ENCODE data around the gene ALPK3. TPM values are rescaled to one million over a fixed set of nuclear protein-coding genes. Genes with fewer than 3 reads are reported as not detected.

ALPK3 gene
- total RNA-seq, 4 donors from 2014 or later = 131 to 406 (median 305) TPM

GRCh38 chr15:84832448-84833040 is 15.4 kb downstream of the ALPK3 start:
- H3K4me1 ChIP-seq = peaks cover 92 to 97% of the 10 kb centered on the region in 2 donors
- peak overlapping the region; percentile 94 to 99 (median 96) for H3K27ac ChIP-seq
- in situ Hi-C loops (cut with MboI; ENCODE audit: low sequenced_read_pairs in 4 of 4) = no loop called here
- ATAC-seq = peak; percentile 61 to 64
- intact Hi-C loops (cut with DNase I; ENCODE audit: low total_unique reads) = loop anchor here (10.0 kb wide), 1 partner anchor 752 kb away; no protein-coding TSS in a partner anchor
- TF ChIP-seq CTCF (IDR thresholded peaks at IDR 0.05 in 4 of 5, conservative IDR thresholded peaks at IDR 0.05 in 1 of 5) (no peak), POLR2A (IDR thresholded peaks at IDR 0.05) (peak in 1 of 2 donors; percentile 68)
- no peak overlapping the region for H3K4me3 ChIP-seq
- H3K27me3 ChIP-seq = no peaks in the 10 kb centered on the region
- DNase-seq = peak; percentile 81 to 86
- no peaks in the 10 kb centered on the region for H3K9me3 ChIP-seq
- H3K36me3 ChIP-seq = peaks cover 0 to 12% of the 10 kb centered on the region in 2 donors

DNA sequence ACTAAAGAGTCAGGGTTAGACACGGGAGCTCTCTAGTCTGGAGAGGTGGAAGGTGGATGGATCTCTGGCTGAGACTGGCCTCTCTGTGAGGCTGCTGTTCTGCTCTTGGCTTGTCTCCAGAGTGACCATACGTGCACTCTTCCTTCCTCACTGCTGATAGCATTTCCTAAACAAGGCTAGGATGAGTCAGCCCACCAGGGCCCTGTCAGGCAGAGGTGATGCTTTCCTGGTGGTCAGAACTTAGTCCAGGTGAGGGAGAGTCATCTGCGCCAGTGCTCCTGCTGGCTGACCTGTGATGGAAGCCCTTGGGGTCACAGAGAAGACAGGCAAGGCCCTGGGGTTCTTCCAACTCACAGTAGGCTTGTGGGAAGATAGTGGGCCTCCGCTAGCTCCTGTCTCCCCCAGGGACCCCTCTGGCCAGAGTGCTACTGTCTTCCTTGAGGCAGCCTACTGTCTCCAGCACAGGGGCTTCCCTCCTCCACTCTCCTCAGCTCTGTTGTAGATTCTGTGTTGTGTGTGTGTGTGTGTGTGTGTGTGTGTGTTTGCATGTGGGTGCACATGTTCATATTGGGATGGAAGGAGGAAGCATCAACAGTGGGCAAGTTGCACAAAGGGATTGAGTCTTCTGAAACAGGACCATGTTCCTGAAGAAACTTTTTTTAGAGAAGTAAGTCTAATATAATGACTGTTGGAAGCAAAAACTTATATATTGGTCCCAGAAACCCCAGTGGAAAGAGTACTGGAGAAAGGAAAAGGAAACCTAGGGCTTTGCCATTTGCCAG is 16.5 kb downstream of the ALPK3 start:
- ATAC-seq (peak; percentile 10 to 18), DNase-seq (peak in 1 of 2 donors; percentile 81)
- H3K4me3 ChIP-seq = no peak overlapping the region
- peak in 1 of 2 donors; percentile 47 for TF ChIP-seq POLR2A (IDR thresholded peaks at IDR 0.05)
- no peak for TF ChIP-seq CTCF (IDR thresholded peaks at IDR 0.05 in 4 of 5, conservative IDR thresholded peaks at IDR 0.05 in 1 of 5)
- H3K9me3 ChIP-seq = no peaks in the 10 kb centered on the region
- H3K27me3 ChIP-seq = no peaks in the 10 kb centered on the region
- H3K4me1 ChIP-seq = peaks cover 92 to 93% of the 10 kb centered on the region in 2 donors
- peak overlapping the region; percentile 94 to 99 (median 96) for H3K27ac ChIP-seq
- in situ Hi-C loops (cut with MboI; ENCODE audit: low sequenced_read_pairs in 4 of 4) = no loop called here
- peaks cover 0 to 9% of the 10 kb centered on the region in 2 donors for H3K36me3 ChIP-seq
- intact Hi-C loops (cut with DNase I; ENCODE audit: low total_unique reads) = loop anchor here (10.0 kb wide), 1 partner anchor 751 kb away; no protein-coding TSS in a partner anchor

DNA sequence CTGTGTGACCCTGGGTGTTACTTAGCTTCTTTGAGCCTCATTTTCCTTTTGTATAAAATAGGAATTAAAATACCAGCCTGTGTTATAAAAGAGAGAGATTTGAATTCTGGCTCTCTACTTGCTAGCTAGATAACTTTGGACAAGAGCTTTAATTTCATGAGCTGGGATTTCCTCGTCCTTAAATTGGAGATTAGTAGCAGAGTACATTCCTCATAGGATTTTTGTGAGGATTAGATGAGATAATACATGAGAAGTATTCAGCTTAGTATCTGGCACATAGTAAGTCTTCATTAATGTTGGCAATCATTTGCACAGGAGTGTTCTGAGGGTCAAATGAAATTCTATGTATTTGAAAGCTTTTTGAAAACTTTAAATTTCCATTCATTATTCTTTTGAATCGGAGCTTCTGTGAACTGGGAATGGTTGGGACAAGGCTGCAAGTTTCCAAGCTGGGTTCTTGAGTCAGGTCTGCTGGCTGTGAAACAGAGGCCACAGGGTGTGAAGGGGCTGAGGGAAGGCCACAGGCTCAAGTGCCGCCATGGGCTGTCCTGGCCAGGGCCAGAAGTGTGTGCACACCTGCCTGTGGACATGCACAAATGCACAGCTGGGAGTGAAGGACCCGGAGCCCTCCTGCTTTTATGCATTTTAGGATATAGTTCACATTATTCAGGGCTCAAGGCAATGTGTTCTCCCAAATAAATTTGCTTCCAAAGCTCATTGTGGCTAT is 17.2 kb downstream of the ALPK3 start:
- in situ Hi-C loops (cut with MboI; ENCODE audit: low sequenced_read_pairs in 4 of 4) (no loop called here), intact Hi-C loops (cut with DNase I; ENCODE audit: low total_unique reads) (loop anchor here (10.0 kb wide), 1 partner anchor 750 kb away; no protein-coding TSS in a partner anchor)
- H3K36me3 ChIP-seq = peaks cover 0 to 1% of the 10 kb centered on the region in 2 donors
- peaks cover 89 to 93% of the 10 kb centered on the region in 2 donors for H3K4me1 ChIP-seq
- H3K27me3 ChIP-seq = no peaks in the 10 kb centered on the region
- peak in 1 of 2 donors; percentile 11 for ATAC-seq
- H3K4me3 ChIP-seq = no peak overlapping the region
- peak overlapping the region; percentile 94 to 99 (median 96) for H3K27ac ChIP-seq
- no peaks in the 10 kb centered on the region for H3K9me3 ChIP-seq
- TF ChIP-seq CTCF (IDR thresholded peaks at IDR 0.05 in 4 of 5, conservative IDR thresholded peaks at IDR 0.05 in 1 of 5) (no peak), POLR2A (IDR thresholded peaks at IDR 0.05) (no peak)
- DNase-seq = peak; percentile 63 to 82

DNA sequence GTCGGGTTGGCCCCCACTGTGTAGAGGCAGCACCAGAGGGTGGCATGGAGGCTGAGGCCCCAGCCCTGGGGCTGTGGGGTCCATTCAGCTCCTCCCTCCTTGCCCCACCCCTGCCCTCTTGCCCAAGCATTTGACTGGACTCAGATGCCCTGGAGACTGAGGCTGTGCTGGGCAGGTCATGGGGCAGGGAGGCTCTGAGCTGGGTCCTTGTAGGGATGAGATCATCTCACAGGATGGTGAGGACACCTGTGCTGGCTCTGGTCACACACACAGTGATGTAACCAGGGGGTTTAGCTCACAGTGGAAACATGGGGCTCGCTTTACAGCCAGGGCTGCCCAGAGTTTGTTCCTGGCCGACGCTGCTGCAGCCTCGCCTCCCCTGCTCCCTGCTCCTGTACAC is 17.8 kb downstream of the ALPK3 start:
- TF ChIP-seq CTCF (IDR thresholded peaks at IDR 0.05 in 4 of 5, conservative IDR thresholded peaks at IDR 0.05 in 1 of 5) = no peak
- peak in 1 of 2 donors; percentile 66 for TF ChIP-seq POLR2A (IDR thresholded peaks at IDR 0.05)
- peaks cover 90 to 93% of the 10 kb centered on the region in 2 donors for H3K4me1 ChIP-seq
- in situ Hi-C loops (cut with MboI; ENCODE audit: low sequenced_read_pairs in 4 of 4) (no loop called here), intact Hi-C loops (cut with DNase I; ENCODE audit: low total_unique reads) (loop anchor here (10.0 kb wide), 1 partner anchor 750 kb away; no protein-coding TSS in a partner anchor)
- H3K9me3 ChIP-seq = no peaks in the 10 kb centered on the region
- H3K27ac ChIP-seq = peak overlapping the region; percentile 94 to 99 (median 96)
- no peaks in the 10 kb centered on the region for H3K36me3 ChIP-seq
- DNase-seq (peak; percentile 94 to 97), ATAC-seq (peak; percentile 41 to 59)
- no peak overlapping the region for H3K4me3 ChIP-seq
- no peaks in the 10 kb centered on the region for H3K27me3 ChIP-seq
